IMR-90 (cell line): ENCODE measurements around the gene SLC17A5. TPM values are rescaled to one million over a fixed set of nuclear protein-coding genes. Genes with fewer than 3 reads are reported as not detected.

Source experiments
- ATAC-seq: fragments of 200-7000 bp; cut with Tn5 transposase; 2 replicates; pipeline ENCODE4 v1.9.1; 2020; ENCODE audit warnings: low read depth, mild to moderate bottlenecking, moderate library complexity
- BruUV-seq: library from RNA; stranded (reverse); fragments of 400-500 nt; replicated peaks from 2 replicates; lab custom pipeline; 2021; lab: Mats Ljungman, UMichigan
- CTCF ChIA-PET: fragments of 300-600 bp; formaldehyde crosslinking; extraction: SDS; loops from one replicate; lab custom pipeline; 2021; ENCODE audit warnings: antibody characterized with exemption; lab: Yijun Ruan, JAX
- POLR2A ChIA-PET: fragments of 300-600 bp; sonication (Branson Sonifier 250); formaldehyde crosslinking; loops from one replicate; lab custom pipeline; 2022; ENCODE audit warnings: antibody characterized with exemption; ENCODE audit not compliant: unreplicated experiment; lab: Charles Lee
- DNase-seq: peaks from one replicate; pipeline ENCODE4 v3.0.0; 2013
- H2AFZ ChIP-seq: replicated peaks from 2 replicates; pipeline ENCODE3; 2013; ENCODE audit warnings: low read length, mild to moderate bottlenecking; ENCODE audit not compliant: poor library complexity
- H2AK5ac ChIP-seq: 2 replicates; pipeline ENCODE4 v1.6.1; 2013; ENCODE audit warnings: low read depth, low read length, inconsistent platforms
- H2AK9ac ChIP-seq: replicated peaks from 2 replicates; pipeline ENCODE3; 2013; ENCODE audit warnings: mild to moderate bottlenecking, low read depth, low read length, moderate library complexity; ENCODE audit not compliant: poor library complexity
- H2BK120ac ChIP-seq: 2 replicates; pipeline ENCODE4 v1.6.1; 2013; ENCODE audit warnings: low read depth, low read length, inconsistent platforms
- H2BK15ac ChIP-seq: 3 replicates; pipeline ENCODE4 v1.6.1; 2013; ENCODE audit warnings: low read depth, low read length, inconsistent platforms
- H2BK20ac ChIP-seq: 2 replicates; pipeline ENCODE4 v1.6.1; 2013; ENCODE audit warnings: low read depth, mild to moderate bottlenecking, inconsistent platforms, low read length, moderate library complexity
- H2BK5ac ChIP-seq: 2 replicates; pipeline ENCODE4 v1.6.1; 2013; ENCODE audit warnings: mild to moderate bottlenecking, low read depth, low read length, inconsistent platforms; ENCODE audit not compliant: poor library complexity, severe bottlenecking
- H3K14ac ChIP-seq: replicated peaks from 2 replicates; pipeline ENCODE4 v1.6.1; 2013; ENCODE audit warnings: low read depth, low read length, inconsistent platforms
- H3K18ac ChIP-seq: 2 replicates; pipeline ENCODE4 v1.6.1; 2013; ENCODE audit warnings: low read depth, low read length, control low read depth
- H3K23ac ChIP-seq: 2 replicates; pipeline ENCODE4 v1.6.1; 2013; ENCODE audit warnings: low read depth, low read length, inconsistent platforms
- H3K27ac ChIP-seq: 2 replicates; pipeline ENCODE4 v1.5.1; 2013; ENCODE audit warnings: mild to moderate bottlenecking, control low read depth, low read length; ENCODE audit not compliant: insufficient read depth
- H3K27me3 ChIP-seq: 2 replicates; pipeline ENCODE4 v1.6.1; 2013; ENCODE audit warnings: low read length; ENCODE audit not compliant: control insufficient read depth, insufficient read depth
- H3K36me3 ChIP-seq: 2 replicates; pipeline ENCODE4 v1.6.1; 2013; ENCODE audit warnings: low read length, mixed read lengths; ENCODE audit not compliant: control insufficient read depth, insufficient read depth
- H3K4ac ChIP-seq: 2 replicates; pipeline ENCODE4 v1.6.1; 2013; ENCODE audit warnings: low read depth, low read length, inconsistent platforms
- H3K4me1 ChIP-seq: 2 replicates; pipeline ENCODE4 v1.6.1; 2013; ENCODE audit warnings: low read length, mixed read lengths; ENCODE audit not compliant: control insufficient read depth, insufficient read depth
- H3K4me2 ChIP-seq: 2 replicates; pipeline ENCODE4 v1.6.1; 2013; ENCODE audit warnings: low read depth, mild to moderate bottlenecking, control low read depth, low read length, moderate library complexity
- H3K4me3 ChIP-seq: 2 replicates; pipeline ENCODE4 v1.5.1; 2013; ENCODE audit warnings: low read depth, mild to moderate bottlenecking, control low read depth, low read length, moderate library complexity; ENCODE audit not compliant: insufficient read depth
- H3K56ac ChIP-seq: 2 replicates; pipeline ENCODE4 v1.6.1; 2013; ENCODE audit warnings: low read length, inconsistent platforms; ENCODE audit not compliant: insufficient read depth; ENCODE audit errors: extremely low read depth
- H3K79me1 ChIP-seq, 2 experiments: 2 replicates each; pipeline ENCODE4 v1.6.1; 2013; ENCODE audit warnings: low read length in 2 of 2, inconsistent platforms in 1 of 2, low read depth in 1 of 2
- H3K9ac ChIP-seq: 2 replicates; pipeline ENCODE4 v1.6.1; 2013; ENCODE audit warnings: low read depth, low read length, control low read depth
- H3K9me1 ChIP-seq: 2 replicates; pipeline ENCODE4 v1.6.1; 2013; ENCODE audit warnings: low read length, inconsistent platforms; ENCODE audit not compliant: insufficient read depth
- H3K9me3 ChIP-seq: 2 replicates; pipeline ENCODE4 v1.6.1; 2013; ENCODE audit warnings: low read length; ENCODE audit not compliant: control insufficient read depth, insufficient read depth
- H4K20me1 ChIP-seq: 2 replicates; pipeline ENCODE4 v1.6.1; 2013; ENCODE audit warnings: low read length, inconsistent platforms; ENCODE audit not compliant: insufficient read depth
- H4K5ac ChIP-seq: 2 replicates; pipeline ENCODE4 v1.6.1; 2013; ENCODE audit warnings: mild to moderate bottlenecking, low read depth, low read length, control low read depth
- H4K8ac ChIP-seq, 2 experiments: 2 replicates each; pipeline ENCODE4 v1.6.1; 2013; ENCODE audit warnings: low read depth in 2 of 2, low read length in 2 of 2, control low read depth in 1 of 2, inconsistent platforms in 1 of 2
- H4K91ac ChIP-seq: 2 replicates; pipeline ENCODE4 v1.6.1; 2013; ENCODE audit warnings: low read depth, low read length, inconsistent platforms; ENCODE audit not compliant: insufficient read depth
- BHLHE40 ChIP-seq: fragments of 150-350 bp; IDR thresholded peaks from 2 replicates; pipeline ENCODE4 v1.6.1; 2016; ENCODE audit warnings: mild to moderate bottlenecking, low read depth, low read length
- MAFK ChIP-seq: IDR thresholded peaks from 2 replicates; pipeline ENCODE4 v1.6.1; 2012; ENCODE audit warnings: low read depth, low read length, improper control_type of control experiment
- MAZ ChIP-seq: IDR thresholded peaks from 2 replicates; pipeline ENCODE4 v1.6.1; 2012; ENCODE audit warnings: low read depth, mild to moderate bottlenecking, low read length, improper control_type of control experiment, moderate library complexity, borderline replicate concordance
- NFE2L2 ChIP-seq: fragments of 150-350 bp; IDR thresholded peaks from 2 replicates; pipeline ENCODE4 v1.6.1; 2016; ENCODE audit warnings: low read depth, mild to moderate bottlenecking, low read length
- RAD21 ChIP-seq: IDR thresholded peaks from 2 replicates; pipeline ENCODE4 v1.6.1; 2012; ENCODE audit warnings: low read length, improper control_type of control experiment
- RCOR1 ChIP-seq: IDR thresholded peaks from 2 replicates; pipeline ENCODE4 v1.6.1; 2012; ENCODE audit warnings: mild to moderate bottlenecking, low read length, improper control_type of control experiment; ENCODE audit not compliant: insufficient replicate concordance
- RFX5 ChIP-seq: IDR thresholded peaks from 2 replicates; pipeline ENCODE4 v1.8.0; 2012; ENCODE audit warnings: low read depth, mild to moderate bottlenecking, low read length, moderate library complexity
- USF2 ChIP-seq: fragments of 150-350 bp; IDR thresholded peaks from 2 replicates; pipeline ENCODE4 v1.6.1; 2017; ENCODE audit warnings: mild to moderate bottlenecking, antibody characterized with exemption, low read length, low read depth
- WGBS, 2 experiments: methylation state at CpG; one replicate each; pipeline versions ENCODE4 v1.1.5 to v1.1.7; 2013; ENCODE audit warnings: missing lambda C conversion rate in 2 of 2; ENCODE audit not compliant: insufficient read length in 1 of 2; ENCODE audit errors: extremely low coverage in 2 of 2; 5-methylcytosine and 5-hydroxymethylcytosine counted together
- dilution Hi-C: fragments of 300-500 bp; cut with HindIII; formaldehyde crosslinking; loops from one replicate; pipeline ENCODE4 v1.14.3; 2018; ENCODE audit warnings: low sequenced_read_pairs; ENCODE audit not compliant: unreplicated experiment
- in situ Hi-C: fragments of 300-500 bp; cut with MboI; formaldehyde crosslinking; loops from 3 replicates; pipeline ENCODE4 v1.14.3; 2019; ENCODE audit warnings: low sequenced_read_pairs, inconsistent platforms, mixed read lengths
- intact Hi-C: fragments of 100-400 bp; cut with micrococcal nuclease; formaldehyde crosslinking; loops from 2 replicates; pipeline ENCODE4 v1.10.0; 2022
- polyA plus RNA-seq, 3 experiments: library from polyadenylated mRNA; depleted of rRNA; stranded (reverse); fragments of >200 nt; gene quantifications; 2 replicates each; pipeline ENCODE4 v1.2.3, GENCODE V29; 2012; ENCODE audit warnings: low replicate concordance in 1 of 3
- total RNA-seq: library from RNA; depleted of rRNA; stranded (reverse); fragments of >200 nt; gene quantifications from 2 replicates; pipeline ENCODE4 v1.2.3, GENCODE V29; 2012
- TF ChIP-seq, protein P1 (sequence below): conservative IDR thresholded peaks from 2 replicates; pipeline ENCODE4 v1.5.1; 2012; ENCODE audit warnings: mild to moderate bottlenecking, low read depth, low read length, improper control_type of control experiment

The SLC17A5 gene
- total and polyA plus RNA-seq, 2 of the 4 experiments (the other 2 are of a cell fraction) = 20.8 to 27.2 TPM

- peak; percentile 39; the same call in 1 of the 2 replicates for TF ChIP-seq MAFK
- peak; percentile 90 for TF ChIP-seq BHLHE40
- TF ChIP-seq RCOR1 = no peak
- TF ChIP-seq MAZ = peak; percentile 30; the same call in 1 of the 2 replicates
Measured at GRCh38 chr6:73580247-73581149, 73.3 kb downstream of the SLC17A5 start (continued).

DNA sequence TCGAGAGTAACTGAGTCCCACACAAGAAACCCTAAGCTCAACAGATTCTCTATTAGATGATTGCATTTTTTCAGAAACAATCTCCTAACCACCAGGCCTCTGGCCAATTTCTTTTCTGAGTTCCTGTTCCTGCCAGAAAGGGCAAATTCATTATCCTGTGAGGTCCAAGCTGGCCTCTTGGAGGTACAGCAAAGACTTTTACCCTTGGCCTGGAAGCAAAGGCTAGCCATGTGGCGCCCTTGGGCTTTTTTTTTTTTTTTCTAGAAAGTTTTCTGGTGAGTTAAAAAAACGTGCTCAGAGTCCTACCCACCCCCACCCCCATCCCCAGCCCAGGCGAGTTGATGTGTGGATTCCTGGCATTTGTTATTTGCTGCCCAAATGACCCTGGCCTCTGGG lies 73.9 kb downstream of the SLC17A5 start:
- peak overlapping the region; percentile 96 for H3K4ac ChIP-seq
- dilution Hi-C loops (no loop called here), intact Hi-C loops (loop anchor here (1.0 kb wide), 1 partner anchor 59 kb away; the partner anchor contains the start of gene EEF1A1), in situ Hi-C loops (loop anchor here (5.0 kb wide), 1 partner anchor 58 kb away; the partner anchor contains the start of gene EEF1A1)
- no peak overlapping the region for H3K4me3 ChIP-seq
- peak overlapping the region; percentile 89 for H2BK5ac ChIP-seq
- no peaks in the 10 kb centered on the region for H3K9me3 ChIP-seq
- H2AK9ac ChIP-seq = peak overlapping the region; percentile 66
- peaks cover 6 to 11% of the 10 kb centered on the region in 2 experiments for H3K79me1 ChIP-seq
- POLR2A ChIA-PET = interaction anchor here (0.5 to 2.1 kb wide), 11 partner anchors 12 to 118 kb away, joined by 3 to 35 read pairs (median 4); partner anchors contain the start of genes EEF1A1 and MTO1
- H2AFZ ChIP-seq = no peak overlapping the region
- no peaks in the 10 kb centered on the region for H3K36me3 ChIP-seq
- H2BK120ac ChIP-seq = peak overlapping the region; percentile 91
- H3K56ac ChIP-seq = peak overlapping the region; percentile 94
- H4K20me1 ChIP-seq = no peaks in the 10 kb centered on the region
- BruUV-seq = no TSS peak
- TF ChIP-seq NFE2L2 = no peak
- TF ChIP-seq USF2 = no peak
- TF ChIP-seq RAD21 = no peak
- TF ChIP-seq, protein P1, sequence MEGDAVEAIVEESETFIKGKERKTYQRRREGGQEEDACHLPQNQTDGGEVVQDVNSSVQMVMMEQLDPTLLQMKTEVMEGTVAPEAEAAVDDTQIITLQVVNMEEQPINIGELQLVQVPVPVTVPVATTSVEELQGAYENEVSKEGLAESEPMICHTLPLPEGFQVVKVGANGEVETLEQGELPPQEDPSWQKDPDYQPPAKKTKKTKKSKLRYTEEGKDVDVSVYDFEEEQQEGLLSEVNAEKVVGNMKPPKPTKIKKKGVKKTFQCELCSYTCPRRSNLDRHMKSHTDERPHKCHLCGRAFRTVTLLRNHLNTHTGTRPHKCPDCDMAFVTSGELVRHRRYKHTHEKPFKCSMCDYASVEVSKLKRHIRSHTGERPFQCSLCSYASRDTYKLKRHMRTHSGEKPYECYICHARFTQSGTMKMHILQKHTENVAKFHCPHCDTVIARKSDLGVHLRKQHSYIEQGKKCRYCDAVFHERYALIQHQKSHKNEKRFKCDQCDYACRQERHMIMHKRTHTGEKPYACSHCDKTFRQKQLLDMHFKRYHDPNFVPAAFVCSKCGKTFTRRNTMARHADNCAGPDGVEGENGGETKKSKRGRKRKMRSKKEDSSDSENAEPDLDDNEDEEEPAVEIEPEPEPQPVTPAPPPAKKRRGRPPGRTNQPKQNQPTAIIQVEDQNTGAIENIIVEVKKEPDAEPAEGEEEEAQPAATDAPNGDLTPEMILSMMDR = no peak
- TF ChIP-seq RFX5 = no peak
- TF ChIP-seq MAFK = peak; percentile 35; the same call in 1 of the 2 replicates
- TF ChIP-seq MAZ = no peak
- H3K9ac ChIP-seq = peak overlapping the region; percentile 62
- H2AK5ac ChIP-seq = peak overlapping the region; percentile 8; the same call in 1 of the 2 replicates
- ATAC-seq (peak; percentile 59), DNase-seq (peak; percentile 91)
- H4K8ac ChIP-seq = peak overlapping the region; percentile 68 to 86
- peak overlapping the region; percentile 27; the same call in 2 of the 3 replicates for H2BK15ac ChIP-seq
- peak overlapping the region; percentile 53 for H3K14ac ChIP-seq
- peaks cover 10% of the 10 kb centered on the region for H3K9me1 ChIP-seq
- H3K27me3 ChIP-seq = no peaks in the 10 kb centered on the region
- peaks cover 14% of the 10 kb centered on the region for H3K4me1 ChIP-seq
- peak overlapping the region; percentile 55 for H3K23ac ChIP-seq
- peak overlapping the region; percentile 28 for H3K4me2 ChIP-seq
- peak overlapping the region; percentile 83 for H4K91ac ChIP-seq
- H3K27ac ChIP-seq = peak overlapping the region; percentile 95
- H2BK20ac ChIP-seq = peak overlapping the region; percentile 74
- H4K5ac ChIP-seq = peak overlapping the region; percentile 56
- CTCF ChIA-PET = interaction anchor here (0.6 to 1.3 kb wide), 5 partner anchors 43 to 184 kb away, joined by 3 to 8 read pairs (median 5); no protein-coding TSS in a partner anchor
- WGBS, 2 experiments = no CpG with 5 or more reads among the region's 4 CpGs
- H3K18ac ChIP-seq = peak overlapping the region; percentile 80
